Ishikawa (cell line): ENCODE data around the gene ABI3.

Experiments
- CEBPB ChIP-seq: IDR thresholded peaks from 2 replicates; pipeline ENCODE4 v1.6.1; 2012
- CREB1 ChIP-seq: IDR thresholded peaks from 2 replicates; pipeline ENCODE4 v1.6.1; 2012; ENCODE audit warnings: low read depth
- EGR1 ChIP-seq: IDR thresholded peaks from 2 replicates; pipeline ENCODE4 v1.6.1; 2012
- EP300 ChIP-seq: IDR thresholded peaks from 2 replicates; pipeline ENCODE4 v1.6.1; 2012; ENCODE audit warnings: borderline replicate concordance
- FOXM1 ChIP-seq: IDR thresholded peaks from 2 replicates; pipeline ENCODE4 v1.6.1; 2012; ENCODE audit warnings: low read depth, borderline replicate concordance
- MAX ChIP-seq: IDR thresholded peaks from 2 replicates; pipeline ENCODE4 v1.6.1; 2012
- NFIC ChIP-seq: IDR thresholded peaks from 2 replicates; pipeline ENCODE4 v1.6.1; 2012
- RAD21 ChIP-seq: IDR thresholded peaks from 2 replicates; pipeline ENCODE4 v1.6.1; 2012; ENCODE audit warnings: low read depth
- TAF1 ChIP-seq: IDR thresholded peaks from 2 replicates; pipeline ENCODE4 v1.6.1; 2012; ENCODE audit warnings: low read depth, mild to moderate bottlenecking
- TCF12 ChIP-seq: IDR thresholded peaks from 2 replicates; pipeline ENCODE4 v1.6.1; 2012; ENCODE audit warnings: low read depth
- TEAD4 ChIP-seq: IDR thresholded peaks from 2 replicates; pipeline ENCODE4 v1.6.1; 2012
- USF1 ChIP-seq: IDR thresholded peaks from 2 replicates; pipeline ENCODE4 v1.6.1; 2012
- YY1 ChIP-seq: IDR thresholded peaks from 2 replicates; pipeline ENCODE4 v1.6.1; 2012; ENCODE audit warnings: low read depth
- ZBTB7A ChIP-seq: IDR thresholded peaks from 2 replicates; pipeline ENCODE4 v1.6.1; 2012; ENCODE audit warnings: low read depth
- TF ChIP-seq, protein P1 (sequence below): IDR thresholded peaks from 2 replicates; pipeline ENCODE4 v1.6.1; 2012; ENCODE audit warnings: low read depth, mild to moderate bottlenecking

ABI3 gene

GRCh38 chr17:49229076-49229804 lies 18.7 kb downstream of the ABI3 start:
- TF ChIP-seq EGR1 (no peak), MAX (no peak), TEAD4 (no peak), NFIC (no peak), TAF1 (no peak), RAD21 (no peak), TCF12 (no peak), EP300 (no peak)
- TF ChIP-seq, protein P1, sequence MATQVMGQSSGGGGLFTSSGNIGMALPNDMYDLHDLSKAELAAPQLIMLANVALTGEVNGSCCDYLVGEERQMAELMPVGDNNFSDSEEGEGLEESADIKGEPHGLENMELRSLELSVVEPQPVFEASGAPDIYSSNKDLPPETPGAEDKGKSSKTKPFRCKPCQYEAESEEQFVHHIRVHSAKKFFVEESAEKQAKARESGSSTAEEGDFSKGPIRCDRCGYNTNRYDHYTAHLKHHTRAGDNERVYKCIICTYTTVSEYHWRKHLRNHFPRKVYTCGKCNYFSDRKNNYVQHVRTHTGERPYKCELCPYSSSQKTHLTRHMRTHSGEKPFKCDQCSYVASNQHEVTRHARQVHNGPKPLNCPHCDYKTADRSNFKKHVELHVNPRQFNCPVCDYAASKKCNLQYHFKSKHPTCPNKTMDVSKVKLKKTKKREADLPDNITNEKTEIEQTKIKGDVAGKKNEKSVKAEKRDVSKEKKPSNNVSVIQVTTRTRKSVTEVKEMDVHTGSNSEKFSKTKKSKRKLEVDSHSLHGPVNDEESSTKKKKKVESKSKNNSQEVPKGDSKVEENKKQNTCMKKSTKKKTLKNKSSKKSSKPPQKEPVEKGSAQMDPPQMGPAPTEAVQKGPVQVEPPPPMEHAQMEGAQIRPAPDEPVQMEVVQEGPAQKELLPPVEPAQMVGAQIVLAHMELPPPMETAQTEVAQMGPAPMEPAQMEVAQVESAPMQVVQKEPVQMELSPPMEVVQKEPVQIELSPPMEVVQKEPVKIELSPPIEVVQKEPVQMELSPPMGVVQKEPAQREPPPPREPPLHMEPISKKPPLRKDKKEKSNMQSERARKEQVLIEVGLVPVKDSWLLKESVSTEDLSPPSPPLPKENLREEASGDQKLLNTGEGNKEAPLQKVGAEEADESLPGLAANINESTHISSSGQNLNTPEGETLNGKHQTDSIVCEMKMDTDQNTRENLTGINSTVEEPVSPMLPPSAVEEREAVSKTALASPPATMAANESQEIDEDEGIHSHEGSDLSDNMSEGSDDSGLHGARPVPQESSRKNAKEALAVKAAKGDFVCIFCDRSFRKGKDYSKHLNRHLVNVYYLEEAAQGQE: no peak

GRCh38 chr17:49229805-49230600 lies 19.5 kb downstream of the ABI3 start:
- TF ChIP-seq CEBPB (no peak), YY1 (no peak), USF1 (no peak), ZBTB7A (peak; percentile 25; the same call in 1 of the 2 replicates)

- TF ChIP-seq ZBTB7A (peak; percentile 10; the same call in 1 of the 2 replicates), EGR1 (no peak), CREB1 (peak; percentile 57), TAF1 (peak; percentile 36; the same call in 1 of the 2 replicates), TEAD4 (no peak), CEBPB (no peak), YY1 (peak; percentile 26; the same call in 1 of the 2 replicates), EP300 (no peak), NFIC (no peak), USF1 (no peak)
- TF ChIP-seq, protein P1: no peak
These were observed 20.4 kb downstream of the ABI3 start, which contains the start of gene PHOSPHO1 for GRCh38 chr17:49230636-49231562. Gene PHOSPHO1, minus strand, starts transcription at chr17:49230787. Its CDS starts 4,096 bp downstream, at chr17:49226691.

DNA sequence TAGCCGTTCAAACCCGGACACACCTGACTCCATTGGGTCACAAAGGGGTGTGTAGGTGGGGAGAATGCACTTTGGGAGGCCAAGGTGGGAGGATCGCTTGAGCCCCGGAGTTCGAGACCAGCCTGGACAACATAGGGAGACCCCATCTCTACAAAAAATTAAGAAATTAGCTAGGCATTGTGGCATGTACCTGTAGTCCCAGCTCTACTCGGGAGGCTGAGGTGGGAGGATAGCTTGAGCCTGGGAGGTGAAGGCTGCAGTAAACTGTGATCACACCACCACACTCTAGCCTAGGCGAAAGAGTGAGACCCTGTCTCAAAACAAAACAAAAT lies 21.0 kb downstream of the ABI3 start:
- TF ChIP-seq NFIC (no peak), YY1 (no peak), MAX (no peak), USF1 (no peak), FOXM1 (no peak), RAD21 (no peak), ZBTB7A (no peak), CEBPB (no peak), TAF1 (no peak), TEAD4 (no peak), EGR1 (no peak), TCF12 (no peak), EP300 (no peak), CREB1 (no peak)
- TF ChIP-seq, protein P1: no peak
